Right hindlimb (tissue), 1 donor: Measurements from ENCODE around the gene OR4F3.
"Not testable (repeated sequence)": the region's sequence is repeated elsewhere in the genome, so short reads cannot be mapped to it uniquely, and the experiment has no call there.

ENCODE experiments used
- DNase-seq: peaks from one replicate; pipeline ENCODE4 v3.0.0-alpha.2; 2018

OR4F3 gene

GRCh38 chr5:181366968-181367367 lies at the start of gene OR4F3:
TSS of gene OR4F3 (plus strand) at chr5:181367268.
- DNase-seq = not testable (repeated sequence)
